Neural cell (in vitro differentiated cells): Measurements from ENCODE around the gene NFE2L3. TPM values are rescaled to one million over a fixed set of nuclear protein-coding genes. Genes with fewer than 3 reads are reported as not detected.

Experiments
- H2AFZ ChIP-seq: fragments of 200-600, 300-800 bp; sonication (generic), shearing (Covaris generic); 2 replicates; pipeline ENCODE4 v1.6.0; 2014; ENCODE audit warnings: low read depth, mild to moderate bottlenecking, antibody characterized with exemption, low read length, moderate library complexity
- H3F3A ChIP-seq: fragments of 200-600 bp; shearing (Covaris generic); 2 replicates; pipeline ENCODE4 v1.6.1; 2016; ENCODE audit warnings: mild to moderate bottlenecking, moderate library complexity, mixed read lengths, antibody characterized with exemption, low read length; ENCODE audit not compliant: insufficient read depth, poor library complexity, severe bottlenecking
- H3K27ac ChIP-seq: fragments of 200-600, 300-800 bp; sonication (generic), shearing (Covaris generic); 2 replicates; pipeline ENCODE4 v1.5.1; 2014; ENCODE audit warnings: mild to moderate bottlenecking, low read length, moderate library complexity
- H3K27me3 ChIP-seq: fragments of 300-800, 200-600 bp; sonication (generic), shearing (Covaris generic); 2 replicates; pipeline ENCODE4 v1.6.0; 2014; ENCODE audit warnings: mild to moderate bottlenecking, low read depth, low read length, moderate library complexity; ENCODE audit not compliant: insufficient read depth
- H3K36me3 ChIP-seq: fragments of 300-800, 200-600 bp; sonication (generic), shearing (Covaris generic); 2 replicates; pipeline ENCODE4 v1.5.1; 2014; ENCODE audit warnings: mild to moderate bottlenecking, antibody characterized with exemption, low read length, moderate library complexity; ENCODE audit not compliant: insufficient read depth
- H3K4me2 ChIP-seq: fragments of 300-800, 200-600 bp; sonication (generic), shearing (Covaris generic); 2 replicates; pipeline ENCODE4 v1.6.0; 2014; ENCODE audit warnings: mild to moderate bottlenecking, low read length
- H3K4me3 ChIP-seq: fragments of 300-800, 200-600 bp; sonication (generic), shearing (Covaris generic); 2 replicates; pipeline ENCODE4 v1.5.1; 2014; ENCODE audit warnings: mild to moderate bottlenecking, low read length, moderate library complexity
- H3K79me2 ChIP-seq: fragments of 200-600 bp; shearing (Covaris generic); replicated peaks from 2 replicates; pipeline ENCODE4 v1.6.0; 2014; ENCODE audit warnings: mild to moderate bottlenecking, low read length, moderate library complexity; ENCODE audit not compliant: insufficient read depth
- H3K9ac ChIP-seq: fragments of 300-800, 200-600 bp; sonication (generic), shearing (Covaris generic); 2 replicates; pipeline ENCODE4 v1.6.1; 2016; ENCODE audit warnings: mild to moderate bottlenecking, low read length, mixed read lengths
- H3K9me2 ChIP-seq: fragments of 200-600 bp; shearing (Covaris generic); 2 replicates; pipeline ENCODE4 v1.6.1; 2016; ENCODE audit warnings: mild to moderate bottlenecking, low read length, mixed read lengths; ENCODE audit not compliant: insufficient read depth
- H3K9me3 ChIP-seq: fragments of 200-600, 300-800 bp; sonication (generic), shearing (Covaris generic); 2 replicates; pipeline ENCODE4 v1.6.1; 2016; ENCODE audit warnings: mild to moderate bottlenecking, mixed run types, low read length, moderate library complexity, mixed read lengths
- H4K20me1 ChIP-seq: fragments of 200-600 bp; shearing (Covaris generic); 2 replicates; pipeline ENCODE4 v1.6.1; 2016; ENCODE audit warnings: mild to moderate bottlenecking, mixed run types; ENCODE audit not compliant: insufficient read depth
- CTCF ChIP-seq: fragments of 450-650 bp; IDR thresholded peaks from 2 replicates; pipeline ENCODE4 v1.5.1; 2014; ENCODE audit warnings: antibody characterized with exemption, mild to moderate bottlenecking, moderate library complexity; ENCODE audit not compliant: poor library complexity, severe bottlenecking
- EP300 ChIP-seq: fragments of 450-650 bp; conservative IDR thresholded peaks from 2 replicates; pipeline ENCODE4 v1.6.1; 2014; ENCODE audit warnings: antibody characterized with exemption, mild to moderate bottlenecking, moderate library complexity; ENCODE audit not compliant: poor library complexity, severe bottlenecking
- EZH2 ChIP-seq: fragments of 200-600, 300-800 bp; shearing (Covaris generic), sonication (generic); IDR thresholded peaks from 2 replicates; pipeline ENCODE4 v1.6.1; 2014; ENCODE audit warnings: antibody characterized with exemption, low read length, borderline replicate concordance, mild to moderate bottlenecking; ENCODE audit not compliant: insufficient read depth, poor library complexity, severe bottlenecking
- MXI1 ChIP-seq: fragments of 450-650 bp; conservative IDR thresholded peaks from 2 replicates; pipeline ENCODE4 v1.6.1; 2014; ENCODE audit warnings: antibody characterized with exemption, mild to moderate bottlenecking; ENCODE audit not compliant: poor library complexity, severe bottlenecking
- POLR2AphosphoS5 ChIP-seq: IDR thresholded peaks from 2 replicates; pipeline ENCODE4 v1.6.1; 2012
- RAD21 ChIP-seq: fragments of 450-650 bp; conservative IDR thresholded peaks from 2 replicates; pipeline ENCODE4 v1.6.1; 2014; ENCODE audit warnings: antibody characterized with exemption, mild to moderate bottlenecking, moderate library complexity
- REST ChIP-seq: IDR thresholded peaks from 2 replicates; pipeline ENCODE4 v1.6.1; 2012; ENCODE audit warnings: borderline replicate concordance
- SMC3 ChIP-seq: fragments of 450-650 bp; conservative IDR thresholded peaks from 2 replicates; pipeline ENCODE4 v1.6.1; 2014; ENCODE audit warnings: antibody characterized with exemption, mild to moderate bottlenecking, moderate library complexity; ENCODE audit not compliant: poor library complexity
- TAF1 ChIP-seq: IDR thresholded peaks from 2 replicates; pipeline ENCODE4 v1.6.1; 2012; ENCODE audit warnings: low read depth
- polyA plus RNA-seq: library from polyadenylated mRNA; depleted of rRNA; stranded (reverse); fragments of >200 nt; gene quantifications from 2 replicates; pipeline ENCODE4 v1.2.3, GENCODE V29; 2014

NFE2L3 gene
- polyA plus RNA-seq, 1 donor from 2014 or later, result 2.9 TPM

- Histone ChIP-seq H3K27me3 (no peaks in the 10 kb centered on the region), H3K9ac (no peak overlapping the region), H3K4me2 (no peak overlapping the region), H4K20me1 (peaks cover 23% of the 10 kb centered on the region), H3K9me2 (peaks cover 3% of the 10 kb centered on the region), H3K79me2 (peaks cover 33% of the 10 kb centered on the region), H3F3A (no peaks in the 10 kb centered on the region), H2AFZ (no peak overlapping the region), H3K36me3 (peaks cover 39% of the 10 kb centered on the region), H3K4me3 (no peak overlapping the region), H3K9me3 (no peaks in the 10 kb centered on the region), H3K27ac (no peak overlapping the region)
- no peak for TF ChIP-seq RAD21
- no peak for TF ChIP-seq REST
- TF ChIP-seq EP300, result no peak
- no peak for TF ChIP-seq MXI1
- no peak for TF ChIP-seq CTCF
- TF ChIP-seq EZH2, result no peak
- TF ChIP-seq SMC3, result no peak
- TF ChIP-seq TAF1, result no peak
- TF ChIP-seq POLR2AphosphoS5, result no peak
Measured at GRCh38 chr7:26189697-26190096, 37.7 kb downstream of the NFE2L3 start.

- no peak overlapping the region for H3K4me3 ChIP-seq
- no peak overlapping the region for H3K9ac ChIP-seq
- H3K27ac ChIP-seq, result no peak overlapping the region
- no peaks in the 10 kb centered on the region for H3K27me3 ChIP-seq
- TF ChIP-seq TAF1, result no peak
- no peak for TF ChIP-seq CTCF
- no peak overlapping the region for H3K4me2 ChIP-seq
- H2AFZ ChIP-seq, result no peak overlapping the region
- H3K9me3 ChIP-seq, result no peaks in the 10 kb centered on the region
- H3K9me2 ChIP-seq, result peaks cover 3% of the 10 kb centered on the region
- peaks cover 29% of the 10 kb centered on the region for H4K20me1 ChIP-seq
- H3K79me2 ChIP-seq, result peaks cover 41% of the 10 kb centered on the region
- peaks cover 42% of the 10 kb centered on the region for H3K36me3 ChIP-seq
- no peaks in the 10 kb centered on the region for H3F3A ChIP-seq
Measured at GRCh38 chr7:26190417-26190869, 38.4 kb downstream of the NFE2L3 start.
